OCI-LY3 (cell line): ENCODE measurements around the gene ABCC3.

Experiments
- CTCF ChIP-seq: fragments of 200-600, 300-600 bp; sonication (generic); IDR thresholded peaks from 2 replicates; pipeline ENCODE4 v1.5.1; 2014; ENCODE audit warnings: antibody characterized with exemption, low read length, low read depth
- EZH2phosphoT487 ChIP-seq: fragments of 200-600 bp; shearing (Covaris generic); IDR thresholded peaks from 2 replicates; pipeline ENCODE4 v1.6.1; 2018; ENCODE audit warnings: antibody characterized with exemption, mixed run types, low read depth

DNA sequence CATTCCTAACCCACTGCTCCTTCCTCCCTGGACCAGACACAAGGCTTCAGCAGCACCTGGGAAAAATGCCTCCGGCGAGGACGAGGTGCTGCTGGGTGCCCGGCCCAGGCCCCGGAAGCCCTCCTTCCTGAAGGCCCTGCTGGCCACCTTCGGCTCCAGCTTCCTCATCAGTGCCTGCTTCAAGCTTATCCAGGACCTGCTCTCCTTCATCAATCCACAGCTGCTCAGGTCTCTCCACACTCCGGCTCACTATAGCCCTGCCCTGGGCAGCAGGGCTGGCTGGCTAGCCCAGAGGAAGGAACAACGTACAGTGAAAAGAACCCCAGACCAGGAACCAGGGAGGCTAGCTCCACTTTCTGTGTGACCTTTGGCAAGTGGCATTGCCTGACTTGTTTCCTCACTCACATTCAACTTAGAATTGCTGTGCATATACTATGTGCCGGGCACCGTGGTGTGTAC lies 26.2 kb downstream of the ABCC3 start:
- no peak for TF ChIP-seq CTCF
- TF ChIP-seq EZH2phosphoT487, result no peak
